Measurements from ENCODE around the gene PTPRT.

Gene PTPRT

GRCh38 chr20:42795111-42795695, 394.5 kb downstream of the PTPRT start:
- DNase-seq (ENCODE audit: low spot score) = no peak

GRCh38 chr20:42792052-42792451, 397.7 kb downstream of the PTPRT start:
- DNase-seq (ENCODE audit: low spot score) = no peak

- DNase-seq (ENCODE audit: low spot score) = no peak
These were observed 399.6 kb downstream of the PTPRT start for GRCh38 chr20:42790111-42790510.

GRCh38 chr20:42788707-42789106, 401.0 kb downstream of the PTPRT start:
- DNase-seq (ENCODE audit: low spot score) = no peak

GRCh38 chr20:42785041-42785440, 404.7 kb downstream of the PTPRT start:
- no peak for DNase-seq (ENCODE audit: low spot score)

GRCh38 chr20:42779216-42779615, 410.5 kb downstream of the PTPRT start:
- DNase-seq (ENCODE audit: low spot score) = no peak

GRCh38 chr20:42775866-42776265, 413.8 kb downstream of the PTPRT start:
- no peak for DNase-seq (ENCODE audit: low spot score)

GRCh38 chr20:42775037-42775436, 414.7 kb downstream of the PTPRT start:
- DNase-seq (ENCODE audit: low spot score) = no peak

GRCh38 chr20:42763015-42763414, 426.7 kb downstream of the PTPRT start:
- DNase-seq (ENCODE audit: low spot score) = no peak

GRCh38 chr20:42756991-42757390, 432.7 kb downstream of the PTPRT start:
- DNase-seq (ENCODE audit: low spot score) = no peak

GRCh38 chr20:42754706-42755105, 435.0 kb downstream of the PTPRT start:
- no peak for DNase-seq (ENCODE audit: low spot score)

- DNase-seq (ENCODE audit: low spot score) = no peak
These were observed 437.1 kb downstream of the PTPRT start for GRCh38 chr20:42752620-42753019.

GRCh38 chr20:42749556-42749955, 440.1 kb downstream of the PTPRT start:
- DNase-seq (ENCODE audit: low spot score) = no peak

- DNase-seq (ENCODE audit: low spot score) = no peak
These were observed 441.8 kb downstream of the PTPRT start for GRCh38 chr20:42747765-42748411.

- no peak for DNase-seq (ENCODE audit: low spot score)
These were observed 444.8 kb downstream of the PTPRT start for GRCh38 chr20:42744756-42745465.

- no peak for DNase-seq (ENCODE audit: low spot score)
These were observed 446.8 kb downstream of the PTPRT start for GRCh38 chr20:42742926-42743325.

GRCh38 chr20:42741906-42742305, 447.8 kb downstream of the PTPRT start:
- DNase-seq (ENCODE audit: low spot score) = no peak

GRCh38 chr20:42740226-42740870, 449.4 kb downstream of the PTPRT start:
- DNase-seq (ENCODE audit: low spot score) = no peak

- DNase-seq (ENCODE audit: low spot score) = no peak
These were observed 450.0 kb downstream of the PTPRT start for GRCh38 chr20:42739683-42740082.

- no peak for DNase-seq (ENCODE audit: low spot score)
These were observed 454.2 kb downstream of the PTPRT start for GRCh38 chr20:42735539-42735938.

- DNase-seq (ENCODE audit: low spot score) = no peak
These were observed 454.9 kb downstream of the PTPRT start for GRCh38 chr20:42734660-42735368.

- no peak for DNase-seq (ENCODE audit: low spot score)
These were observed 467.8 kb downstream of the PTPRT start for GRCh38 chr20:42721923-42722322.

All from AG08395 (cell line).